HG03045 (cell line): Measurements from ENCODE around the gene KRTAP12-3.
"Not testable (repeated sequence)": the region's sequence is repeated elsewhere in the genome, so short reads cannot be mapped to it uniquely, and the experiment has no call there.

Experiments
- ATAC-seq: cut with Tn5 transposase; IDR thresholded peaks from one replicate; pipeline ENCODE4 v1.9.1; 2021; ENCODE audit warnings: mild to moderate bottlenecking, moderate library complexity; ENCODE audit not compliant: unreplicated experiment

KRTAP12-3 gene

DNA sequence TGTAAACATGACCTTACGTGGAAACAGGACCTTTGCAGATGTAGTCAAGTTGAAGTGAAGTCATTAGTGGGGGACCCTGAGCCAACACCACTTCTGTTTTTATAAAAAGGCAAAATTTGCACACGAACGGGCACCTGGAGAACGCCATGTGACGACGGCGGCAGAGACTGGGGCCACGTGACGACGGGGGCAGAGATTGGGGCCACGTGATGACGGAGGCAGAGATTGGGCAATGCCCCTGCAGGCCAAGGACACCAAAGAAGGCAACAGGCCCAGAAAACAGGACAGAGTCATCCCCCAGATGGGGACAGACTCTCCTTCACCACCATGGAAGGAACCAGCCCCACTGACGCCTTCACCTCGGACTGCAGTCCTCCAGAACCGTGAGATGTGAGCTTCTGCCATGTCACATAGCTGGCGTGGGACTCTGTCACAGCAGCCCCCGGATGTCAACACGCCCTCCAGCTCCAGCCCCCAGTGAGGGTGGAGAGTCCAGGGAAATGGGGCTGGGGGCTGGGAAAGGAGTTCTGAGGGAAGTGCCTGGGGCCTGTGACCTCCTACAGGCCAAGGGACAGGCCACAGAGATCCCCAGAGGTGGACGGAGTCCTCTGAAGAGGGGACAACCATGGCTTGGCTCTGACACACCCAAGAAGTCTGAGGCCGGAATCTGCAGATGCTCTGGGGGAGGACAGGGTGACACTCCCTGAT is 7.3 kb upstream of the KRTAP12-3 start:
- ATAC-seq: no peak

DNA sequence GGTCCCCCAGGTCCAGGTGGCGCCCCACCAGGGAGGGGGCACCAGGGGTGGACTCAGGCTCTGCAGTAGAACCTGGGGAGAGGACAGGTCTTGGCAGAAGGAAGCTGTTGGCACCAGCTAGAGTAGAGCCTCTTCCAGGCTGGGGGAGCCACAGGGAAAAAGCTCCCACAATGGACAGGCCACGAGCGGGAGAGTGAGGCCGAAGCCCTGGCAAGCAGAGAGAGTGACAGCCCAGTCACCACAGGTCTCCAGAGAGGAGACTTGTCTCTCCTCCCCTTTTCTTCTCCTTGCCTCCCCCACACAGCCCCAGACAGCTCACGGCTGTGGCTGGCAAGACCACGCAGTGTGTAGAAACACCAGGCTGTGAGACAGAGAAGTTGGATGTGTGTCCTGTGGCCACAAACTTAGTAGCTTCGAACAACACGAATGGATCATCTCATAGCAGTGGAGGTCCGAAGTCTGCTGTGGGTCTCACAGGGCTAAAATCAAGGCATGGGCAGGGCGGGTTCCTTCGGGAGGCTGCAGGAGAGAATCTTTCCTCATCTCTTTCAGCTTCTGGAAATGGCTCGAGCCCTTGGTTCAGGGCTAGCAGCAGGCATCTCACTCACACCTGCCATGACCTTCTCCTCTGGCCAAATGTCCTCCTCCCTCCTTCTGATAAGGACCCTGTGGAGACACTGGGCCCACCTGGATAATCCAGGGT is 6.6 kb upstream of the KRTAP12-3 start:
- no peak for ATAC-seq

- ATAC-seq: no peak
Measured at GRCh38 chr21:44653123-44653522, 4.6 kb upstream of the KRTAP12-3 start.

GRCh38 chr21:44653656-44654575 is 3.8 kb upstream of the KRTAP12-3 start:
- no peak for ATAC-seq

DNA sequence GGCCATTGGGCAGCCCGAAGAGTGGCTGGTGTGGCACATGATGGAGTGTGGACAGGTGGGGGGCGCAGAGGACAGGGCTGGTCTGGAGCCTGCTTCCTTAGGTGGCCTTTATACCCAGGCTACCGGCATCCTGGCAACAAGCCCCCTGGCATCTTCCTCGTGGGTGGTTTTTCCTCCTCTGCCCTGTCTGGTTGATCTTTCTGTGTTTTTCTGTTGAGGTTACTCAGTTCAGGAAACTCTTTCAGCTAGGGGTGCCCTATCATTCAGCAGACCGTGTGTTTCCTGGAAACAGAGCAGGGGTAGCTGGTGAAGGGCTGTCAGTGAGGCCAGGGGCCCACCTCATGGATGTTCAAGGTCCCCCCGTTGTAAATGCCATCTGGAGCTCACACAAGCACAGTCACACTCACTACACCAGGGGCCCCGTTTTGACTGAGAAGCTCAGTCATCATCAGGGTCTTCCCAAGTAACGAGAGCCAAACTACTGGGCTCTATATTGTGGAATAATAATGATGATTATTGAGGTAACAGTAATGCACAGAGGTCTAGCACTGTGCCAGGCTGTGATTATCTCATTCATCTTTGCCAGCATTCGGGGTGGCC is 3.1 kb upstream of the KRTAP12-3 start, which contains the start of gene KRTAP12-4:
Gene KRTAP12-4, minus strand, starts transcription at position 84 of the 600 bp plus-strand sequence. Its CDS starts 45 bp downstream, at position 39.
- no peak for ATAC-seq

DNA sequence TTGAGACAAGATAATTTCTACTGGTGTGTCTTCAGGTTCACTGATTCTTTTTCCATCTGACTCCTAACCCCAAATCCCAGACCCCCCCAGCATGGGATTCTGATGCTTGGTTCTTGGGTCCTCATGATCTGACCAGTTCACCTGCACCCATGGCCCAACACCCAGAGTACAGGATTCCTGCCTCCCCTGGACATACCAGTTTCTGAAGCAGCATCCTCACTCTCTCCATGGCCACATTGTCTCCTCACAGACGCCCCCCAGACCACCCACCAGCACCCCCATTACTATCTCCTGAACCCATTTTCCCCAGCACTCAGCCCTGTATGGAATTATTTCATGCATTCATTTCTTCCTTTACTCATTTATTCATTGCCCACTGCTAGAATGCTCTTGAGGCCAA is 864 bp upstream of the KRTAP12-3 start:
- no peak for ATAC-seq

- ATAC-seq: no peak
Measured at GRCh38 chr21:44658541-44658910, 794 bp downstream of the KRTAP12-3 start.

DNA sequence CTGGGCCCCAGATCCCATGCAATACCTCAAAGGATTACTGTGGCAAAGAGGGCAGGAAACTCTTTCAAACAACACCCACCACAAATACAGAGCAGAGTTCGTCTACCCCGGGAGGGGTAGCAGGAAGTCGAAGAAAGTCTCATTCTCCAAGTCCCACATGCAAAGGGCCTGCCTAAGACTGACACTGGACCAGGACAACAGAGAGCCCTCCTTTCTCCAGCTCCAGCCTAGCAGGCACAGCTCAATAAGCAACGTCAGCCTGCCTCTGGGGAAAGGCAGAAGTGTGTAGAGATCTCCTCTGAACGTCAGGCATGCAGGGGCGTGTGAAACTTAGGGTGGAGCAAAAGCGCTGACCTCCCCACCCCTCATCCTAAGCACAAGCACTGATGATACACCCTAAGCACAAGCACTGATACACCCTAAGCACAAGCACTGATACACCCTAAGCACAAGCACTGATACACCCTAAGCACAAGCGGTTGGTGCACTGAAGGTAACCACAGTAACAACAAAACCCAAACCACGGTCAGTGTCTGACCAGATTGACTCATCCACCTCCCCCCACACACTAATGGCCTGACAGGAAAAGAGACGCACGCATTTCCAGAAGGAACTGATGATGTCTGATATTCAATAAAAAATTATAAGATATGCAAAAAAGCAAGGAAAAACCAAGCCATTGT is 1.3 kb downstream of the KRTAP12-3 start:
- ATAC-seq: no peak

GRCh38 chr21:44661567-44661966 is 3.8 kb downstream of the KRTAP12-3 start:
- ATAC-seq: not testable (repeated sequence)

DNA sequence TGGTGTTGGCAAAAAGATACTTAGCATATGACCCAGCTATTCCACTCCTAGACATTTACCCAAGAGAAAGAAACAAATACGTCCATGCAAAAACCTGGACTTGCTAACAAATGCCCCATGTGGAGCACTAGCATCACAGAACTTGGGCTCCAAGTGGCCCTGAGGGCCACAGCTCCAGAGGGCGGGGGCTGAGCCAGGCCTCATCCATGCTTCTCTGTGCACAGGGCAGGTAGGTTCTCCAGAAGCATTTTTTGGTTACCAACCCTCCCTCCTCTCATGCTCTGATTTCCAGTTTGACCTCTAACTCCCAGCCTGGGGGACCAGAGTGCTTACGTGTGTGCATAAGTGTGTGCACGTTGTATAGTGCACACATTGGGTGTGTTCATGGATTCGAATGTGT is 7.0 kb downstream of the KRTAP12-3 start:
- ATAC-seq: no peak

DNA sequence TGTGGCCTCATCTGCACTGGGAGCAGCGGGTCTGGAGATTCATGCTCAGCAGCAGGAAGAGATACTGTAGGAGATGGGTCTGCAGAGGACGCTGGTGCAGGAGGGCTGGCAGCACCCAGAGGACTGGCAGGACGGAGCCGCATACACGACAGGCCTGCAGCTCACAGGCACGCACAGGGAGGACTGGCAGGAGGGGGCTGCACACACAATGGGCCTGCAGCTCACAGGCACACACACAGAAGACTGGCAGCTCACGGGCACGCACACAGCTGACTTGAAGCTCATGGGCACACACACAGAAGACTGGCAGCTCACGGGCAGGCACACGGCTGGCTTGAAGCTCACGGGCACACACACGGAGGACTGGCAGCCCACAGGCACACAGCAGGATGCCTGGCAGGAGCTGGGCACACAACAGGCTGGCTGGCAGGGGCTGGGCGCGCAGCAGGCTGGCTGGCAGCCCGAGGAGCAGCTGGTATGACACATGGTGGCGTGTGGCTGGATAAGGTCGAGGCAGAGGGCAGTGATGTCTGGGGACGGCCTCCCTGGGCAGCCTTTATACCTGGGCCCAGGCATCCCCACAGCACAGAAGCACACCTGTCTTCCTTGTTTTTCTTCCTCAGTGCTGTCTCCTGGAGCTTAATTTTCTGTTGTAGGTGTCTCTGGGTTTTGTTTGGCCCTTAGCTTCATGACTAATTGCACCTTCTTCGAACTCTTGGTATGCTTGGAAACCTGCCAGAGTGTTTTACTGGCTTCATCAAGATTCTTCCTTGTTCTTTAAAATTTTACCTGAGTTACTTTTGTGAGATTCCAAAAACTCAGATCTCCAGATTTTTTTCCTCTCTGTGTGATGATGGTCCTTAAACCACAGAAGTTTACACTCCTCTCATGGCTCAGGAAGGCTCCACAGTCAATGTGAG is 8.9 kb downstream of the KRTAP12-3 start, which contains the start of gene KRTAP12-2:
Gene KRTAP12-2, minus strand, starts transcription at position 527 of the 920 bp plus-strand sequence. Its CDS starts 41 bp downstream, at position 486.
- no peak for ATAC-seq

GRCh38 chr21:44667612-44668011 is 9.9 kb downstream of the KRTAP12-3 start:
- no peak for ATAC-seq

DNA sequence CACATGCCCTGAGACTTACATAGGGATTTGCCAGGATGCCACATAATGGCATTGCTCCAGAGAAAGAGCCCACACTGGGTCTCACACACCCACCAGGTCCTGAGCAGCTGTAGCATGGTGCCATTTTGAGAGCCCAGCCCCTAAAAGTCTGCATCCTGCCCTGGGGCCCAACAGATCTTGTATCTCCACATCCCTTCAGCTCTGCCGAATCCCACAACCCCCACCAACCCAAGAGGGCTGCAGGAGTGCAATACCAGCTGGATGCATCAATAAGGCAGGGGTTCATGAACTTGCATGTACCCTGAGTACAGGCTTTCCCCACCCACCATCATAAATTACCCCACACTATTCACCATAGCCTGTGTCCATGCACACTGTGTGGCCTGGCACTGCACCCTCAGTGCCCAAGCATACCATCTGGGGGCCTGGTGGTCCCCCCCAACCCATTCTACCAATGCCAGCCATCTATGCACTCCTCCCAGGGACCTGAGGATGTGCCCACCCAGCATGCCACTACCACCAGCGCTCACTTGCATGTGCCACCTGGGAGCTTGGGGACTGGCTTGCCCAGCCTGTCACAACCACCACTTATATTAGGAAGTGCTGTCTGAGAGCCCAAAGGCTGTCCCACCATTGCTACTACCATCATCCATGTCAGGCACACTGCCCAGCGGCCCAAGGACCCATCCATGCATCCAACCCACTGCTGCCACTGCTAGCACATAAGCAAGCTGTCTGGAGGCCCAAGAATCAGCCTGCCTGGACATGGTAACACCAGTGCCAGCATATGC is 13.1 kb downstream of the KRTAP12-3 start:
- no peak for ATAC-seq

DNA sequence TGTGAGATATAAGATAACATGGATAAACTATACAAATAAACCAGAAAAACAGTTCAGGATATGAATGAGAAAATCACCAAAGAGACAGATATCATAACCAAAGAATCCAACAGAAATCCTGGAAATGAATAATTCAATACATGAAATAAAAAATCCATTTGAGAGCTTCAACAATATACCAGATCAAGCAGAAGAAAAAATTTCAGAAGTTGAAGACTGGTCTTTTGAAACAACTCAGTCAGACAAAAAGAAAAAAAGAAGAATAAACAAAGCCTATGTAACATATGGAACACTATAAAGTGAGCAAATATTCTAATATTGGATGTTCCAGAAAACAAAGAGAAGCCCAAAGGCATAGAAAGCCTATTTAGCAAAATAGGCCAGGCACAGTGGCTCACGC is 14.2 kb downstream of the KRTAP12-3 start:
- ATAC-seq: no peak

DNA sequence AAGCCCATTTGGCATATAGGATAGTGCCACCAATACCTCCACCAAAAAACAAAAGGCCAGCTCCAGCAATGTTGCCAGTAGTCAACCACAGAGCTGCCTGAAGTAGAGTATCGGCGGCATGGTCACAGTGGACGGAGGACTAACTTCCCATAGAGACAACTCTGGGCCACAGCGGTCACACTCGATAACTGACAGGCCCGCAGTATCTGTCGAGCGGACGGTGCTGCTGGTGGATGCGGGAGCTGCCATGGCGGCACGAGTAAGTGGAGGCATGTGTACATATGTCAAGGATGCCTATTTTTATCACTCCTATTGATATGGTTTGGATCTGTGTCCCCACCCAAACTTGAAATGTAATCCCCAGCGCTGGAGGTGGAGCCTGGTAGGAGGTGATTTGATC is 20.1 kb downstream of the KRTAP12-3 start:
- ATAC-seq: no peak

GRCh38 chr21:44681152-44681551 is 23.4 kb downstream of the KRTAP12-3 start:
- ATAC-seq: no peak

DNA sequence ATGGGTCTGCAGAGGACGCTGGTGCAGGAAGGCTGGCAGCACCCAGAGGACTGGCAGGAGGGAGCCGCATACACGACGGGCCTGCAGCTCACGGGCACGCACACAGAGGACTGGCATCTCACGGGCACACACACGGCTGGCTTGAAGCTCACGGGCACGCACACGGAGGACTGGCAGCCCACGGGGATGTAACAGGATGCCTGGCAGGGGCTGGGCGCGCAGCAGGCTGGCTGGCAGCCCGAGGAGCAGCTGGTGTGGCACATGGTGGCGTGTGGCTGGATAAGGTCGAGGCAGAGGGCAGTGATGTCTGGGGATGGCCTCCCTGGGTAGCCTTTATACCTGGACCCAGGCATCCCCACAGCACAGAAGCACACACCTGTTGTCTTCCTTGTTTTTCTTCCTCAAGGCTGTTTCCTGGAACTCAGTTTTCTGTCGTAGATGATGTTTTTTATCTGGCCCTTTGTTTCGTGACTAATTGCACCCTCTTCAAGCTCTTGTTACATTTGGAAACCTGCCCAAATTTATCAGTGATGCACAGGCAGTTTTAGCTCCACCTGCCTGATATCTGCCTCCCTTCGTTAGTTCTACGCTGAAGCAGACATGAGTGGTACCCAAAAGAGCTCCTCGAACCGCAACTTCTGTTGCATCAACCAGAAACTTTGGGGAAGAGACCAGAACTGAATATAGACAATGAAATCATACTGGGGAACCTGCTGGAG is 24.3 kb downstream of the KRTAP12-3 start, which contains the start of gene KRTAP12-1:
Gene KRTAP12-1, minus strand, starts transcription at position 303 of the 719 bp plus-strand sequence. Its CDS starts 40 bp downstream, at position 263.
- ATAC-seq: no peak
